Smooth muscle cell (in vitro differentiated cells): ENCODE measurements around the gene DUS1L. TPM values are rescaled to one million over a fixed set of nuclear protein-coding genes. Genes with fewer than 3 reads are reported as not detected.

Experiments
- DNase-seq: peaks from one replicate; lab custom pipeline; 2025; ENCODE audit not compliant: unreplicated experiment; lab: John Stamatoyannopoulos, UW
- H2AFZ ChIP-seq: fragments of 200-600 bp; sonication (generic); 2 replicates; pipeline ENCODE4 v1.6.0; 2016; ENCODE audit warnings: antibody characterized with exemption, low read depth, mild to moderate bottlenecking
- H3F3A ChIP-seq: fragments of 200-600 bp; sonication (generic); 2 replicates; pipeline ENCODE4 v1.6.0; 2017; ENCODE audit warnings: antibody characterized with exemption, low read depth
- H3K27ac ChIP-seq: fragments of 200-600 bp; sonication (generic); 2 replicates; pipeline ENCODE4 v1.5.1; 2016; ENCODE audit warnings: low read depth, mild to moderate bottlenecking
- H3K27me3 ChIP-seq: fragments of 200-600 bp; sonication (generic); 2 replicates; pipeline ENCODE4 v1.6.1; 2016; ENCODE audit warnings: low read depth, mild to moderate bottlenecking
- H3K36me3 ChIP-seq: fragments of 200-600 bp; sonication (generic); 2 replicates; pipeline ENCODE4 v1.5.1; 2016; ENCODE audit warnings: low read depth
- H3K4me1 ChIP-seq: fragments of 200-600 bp; sonication (generic); 2 replicates; pipeline ENCODE4 v1.5.1; 2016; ENCODE audit warnings: low read depth
- H3K4me2 ChIP-seq: fragments of 200-600 bp; sonication (generic); 2 replicates; pipeline ENCODE4 v1.6.0; 2016; ENCODE audit warnings: mild to moderate bottlenecking
- H3K4me3 ChIP-seq: fragments of 200-600 bp; sonication (generic); 2 replicates; pipeline ENCODE4 v1.5.1; 2016; ENCODE audit warnings: mild to moderate bottlenecking
- H3K79me2 ChIP-seq: fragments of 200-600 bp; sonication (generic); 2 replicates; pipeline ENCODE4 v1.6.0; 2016; ENCODE audit warnings: low read depth, mild to moderate bottlenecking
- H3K9ac ChIP-seq: fragments of 200-600 bp; sonication (generic); 2 replicates; pipeline ENCODE4 v1.6.0; 2016; ENCODE audit warnings: low read depth
- H3K9me3 ChIP-seq: fragments of 200-600 bp; sonication (generic); replicated peaks from 2 replicates; pipeline ENCODE4 v1.5.1; 2016; ENCODE audit warnings: low read depth
- H4K20me1 ChIP-seq: fragments of 200-600 bp; sonication (generic); 2 replicates; pipeline ENCODE4 v1.6.0; 2016; ENCODE audit warnings: low read depth
- CTCF ChIP-seq: fragments of 200-600 bp; sonication (generic); IDR thresholded peaks from 2 replicates; pipeline ENCODE4 v1.5.1; 2017; ENCODE audit warnings: borderline replicate concordance, mild to moderate bottlenecking, antibody characterized with exemption; ENCODE audit not compliant: insufficient read depth, poor library complexity, severe bottlenecking
- WGBS: methylation state at CpG from one replicate; pipeline ENCODE4 v1.1.7; 2016; ENCODE audit warnings: low lambda C conversion rate; 5-methylcytosine and 5-hydroxymethylcytosine counted together
- polyA plus RNA-seq: library from polyadenylated mRNA; unstranded; fragments of >200 nt; fragmentation: Nextera tagmentation; extraction: Ambion mirVana; gene quantifications from 2 replicates; pipeline ENCODE4 v1.2.1, GENCODE V29; 2016
- total RNA-seq: library from RNA; depleted of rRNA; stranded (reverse); fragments of >200 nt; gene quantifications from 2 replicates; pipeline ENCODE4 v1.2.3, GENCODE V29; 2014

Gene DUS1L
- total and polyA plus RNA-seq, 2 experiments from 2014 or later = 49.4 to 125 TPM

- no peak for DNase-seq
- Histone ChIP-seq H3K36me3 (no peaks in the 10 kb centered on the region), H3K4me1 (no peaks in the 10 kb centered on the region), H3K9ac (no peak overlapping the region), H3K27me3 (no peaks in the 10 kb centered on the region), H3K4me2 (no peak overlapping the region), H3K9me3 (no peaks in the 10 kb centered on the region), H4K20me1 (peaks cover 12% of the 10 kb centered on the region), H3K4me3 (no peak overlapping the region), H3F3A (no peaks in the 10 kb centered on the region), H3K79me2 (no peaks in the 10 kb centered on the region), H3K27ac (no peak overlapping the region), H2AFZ (no peak overlapping the region)
- TF ChIP-seq CTCF = no peak
- 85% methylated on average over 16 of the region's 21 CpGs for WGBS
Measured at GRCh38 chr17:82076785-82077591, 11.4 kb upstream of the DUS1L start.

- H3K9ac ChIP-seq = no peak overlapping the region
- no peak for TF ChIP-seq CTCF
- no peak overlapping the region for H3K4me2 ChIP-seq
- 92% methylated on average over 23 of the region's 25 CpGs for WGBS
- H2AFZ ChIP-seq = no peak overlapping the region
- no peak overlapping the region for H3K27ac ChIP-seq
- no peak overlapping the region for H3K4me3 ChIP-seq
- H3F3A ChIP-seq = no peaks in the 10 kb centered on the region
- H3K36me3 ChIP-seq = no peaks in the 10 kb centered on the region
- H3K9me3 ChIP-seq = no peaks in the 10 kb centered on the region
- peaks cover 6% of the 10 kb centered on the region for H4K20me1 ChIP-seq
- DNase-seq = no peak
- H3K4me1 ChIP-seq = no peaks in the 10 kb centered on the region
- H3K79me2 ChIP-seq = no peaks in the 10 kb centered on the region
- no peaks in the 10 kb centered on the region for H3K27me3 ChIP-seq
Measured at GRCh38 chr17:82076018-82076784, 10.6 kb upstream of the DUS1L start.

GRCh38 chr17:82073446-82073845 lies 7.8 kb upstream of the DUS1L start:
- no peak overlapping the region for H3K27ac ChIP-seq
- no peak for TF ChIP-seq CTCF
- no peaks in the 10 kb centered on the region for H3K27me3 ChIP-seq

More at GRCh38 chr17:82073446-82073845, 7.8 kb upstream of the DUS1L start:
- no peaks in the 10 kb centered on the region for H3K79me2 ChIP-seq
- no peak overlapping the region for H3K9ac ChIP-seq
- H3F3A ChIP-seq = no peaks in the 10 kb centered on the region
- DNase-seq = no peak
- 92% methylated on average over 9 of the region's 9 CpGs for WGBS
- no peaks in the 10 kb centered on the region for H4K20me1 ChIP-seq
- no peak overlapping the region for H3K4me3 ChIP-seq
- no peaks in the 10 kb centered on the region for H3K9me3 ChIP-seq
- H3K4me1 ChIP-seq = no peaks in the 10 kb centered on the region
- H2AFZ ChIP-seq = no peak overlapping the region
- no peaks in the 10 kb centered on the region for H3K36me3 ChIP-seq
- H3K4me2 ChIP-seq = no peak overlapping the region
